OCI-LY3 (cell line): ENCODE results near the gene VCL.

ENCODE experiments used
- H2AFZ ChIP-seq: fragments of 200-600, 300-600 bp; shearing (Covaris generic); 2 replicates; pipeline ENCODE4 v1.6.0; 2014; ENCODE audit warnings: antibody characterized with exemption, low read depth, low read length
- H3K27ac ChIP-seq: fragments of 200-600, 300-600 bp; sonication (generic); 2 replicates; pipeline ENCODE4 v1.5.1; 2014; ENCODE audit warnings: mild to moderate bottlenecking, low read length, moderate library complexity, mixed read lengths
- H3K27me3 ChIP-seq: fragments of 200-600, 300-600 bp; sonication (generic); 2 replicates; pipeline ENCODE4 v1.6.1; 2014; ENCODE audit warnings: low read depth, low read length, mixed read lengths
- H3K36me3 ChIP-seq: fragments of 200-600, 300-600 bp; sonication (generic); replicated peaks from 2 replicates; pipeline ENCODE3; 2014; ENCODE audit warnings: low read depth, low read length, mixed read lengths
- H3K4me1 ChIP-seq: fragments of 300-600, 200-600 bp; sonication (generic); 2 replicates; pipeline ENCODE4 v1.6.1; 2014; ENCODE audit warnings: low read length, mixed read lengths
- H3K4me2 ChIP-seq: fragments of 200-600, 300-600 bp; sonication (generic); 2 replicates; pipeline ENCODE4 v1.6.1; 2014; ENCODE audit warnings: low read length, mixed read lengths
- H3K4me3 ChIP-seq: fragments of 300-600, 200-600 bp; sonication (generic); 2 replicates; pipeline ENCODE4 v1.5.1; 2014; ENCODE audit warnings: antibody characterized with exemption, mild to moderate bottlenecking, low read length, moderate library complexity
- H3K79me2 ChIP-seq: fragments of 300-600, 200-600 bp; shearing (Covaris generic); 2 replicates; pipeline ENCODE4 v1.6.1; 2014; ENCODE audit warnings: mild to moderate bottlenecking, low read length, mixed read lengths
- H3K9ac ChIP-seq: fragments of 300-600, 200-600 bp; shearing (Covaris generic); 2 replicates; pipeline ENCODE4 v1.6.0; 2014; ENCODE audit warnings: mild to moderate bottlenecking, low read length, moderate library complexity
- H3K9me3 ChIP-seq: fragments of 200-600, 300-600 bp; shearing (Covaris generic); 2 replicates; pipeline ENCODE4 v1.6.1; 2014; ENCODE audit warnings: low read length, mixed read lengths; ENCODE audit not compliant: insufficient read depth
- H4K20me1 ChIP-seq: fragments of 200-600, 300-600 bp; sonication (generic); 2 replicates; pipeline ENCODE4 v1.6.1; 2016; ENCODE audit warnings: low read length, mixed read lengths; ENCODE audit not compliant: insufficient read depth
- CTCF ChIP-seq: fragments of 200-600, 300-600 bp; sonication (generic); IDR thresholded peaks from 2 replicates; pipeline ENCODE4 v1.5.1; 2014; ENCODE audit warnings: antibody characterized with exemption, low read length, low read depth
- EZH2phosphoT487 ChIP-seq: fragments of 200-600 bp; shearing (Covaris generic); IDR thresholded peaks from 2 replicates; pipeline ENCODE4 v1.6.1; 2018; ENCODE audit warnings: antibody characterized with exemption, mixed run types, low read depth

The VCL gene

GRCh38 chr10:74099836-74100235, 101.9 kb downstream of the VCL start:
- no peaks in the 10 kb centered on the region for H3K9me3 ChIP-seq
- H2AFZ ChIP-seq, result no peak overlapping the region
- H4K20me1 ChIP-seq, result peaks cover 7% of the 10 kb centered on the region; the same call in 1 of the 2 replicates
- H3K36me3 ChIP-seq, result peaks cover 17% of the 10 kb centered on the region
- H3K4me3 ChIP-seq, result no peak overlapping the region
- TF ChIP-seq EZH2phosphoT487 (no peak), CTCF (no peak)
- peaks cover 18% of the 10 kb centered on the region for H3K27me3 ChIP-seq
- peaks cover 17% of the 10 kb centered on the region for H3K4me1 ChIP-seq
- H3K27ac ChIP-seq, result no peak overlapping the region
- H3K9ac ChIP-seq, result no peak overlapping the region
- no peak overlapping the region for H3K4me2 ChIP-seq
- no peaks in the 10 kb centered on the region for H3K79me2 ChIP-seq

GRCh38 chr10:74103560-74104258, 105.8 kb downstream of the VCL start:
- Histone ChIP-seq H3K9me3 (no peaks in the 10 kb centered on the region), H3K4me2 (no peak overlapping the region), H3K4me3 (no peak overlapping the region), H2AFZ (no peak overlapping the region), H4K20me1 (no peaks in the 10 kb centered on the region), H3K79me2 (no peaks in the 10 kb centered on the region), H3K27me3 (peaks cover 6% of the 10 kb centered on the region; the same call in 1 of the 2 replicates), H3K27ac (no peak overlapping the region), H3K9ac (no peak overlapping the region), H3K36me3 (peaks cover 3% of the 10 kb centered on the region), H3K4me1 (no peaks in the 10 kb centered on the region)
- TF ChIP-seq CTCF, result peak; percentile 63
- no peak for TF ChIP-seq EZH2phosphoT487

- no peak overlapping the region for H3K9ac ChIP-seq
- H2AFZ ChIP-seq, result no peak overlapping the region
- TF ChIP-seq CTCF (no peak), EZH2phosphoT487 (no peak)
- H3K4me2 ChIP-seq, result no peak overlapping the region
- H3K36me3 ChIP-seq, result peaks cover 4% of the 10 kb centered on the region
- H3K4me3 ChIP-seq, result no peak overlapping the region
- H3K79me2 ChIP-seq, result no peaks in the 10 kb centered on the region
- H3K27me3 ChIP-seq, result no peaks in the 10 kb centered on the region
- H3K27ac ChIP-seq, result no peak overlapping the region
- H4K20me1 ChIP-seq, result no peaks in the 10 kb centered on the region
- H3K9me3 ChIP-seq, result no peaks in the 10 kb centered on the region
- H3K4me1 ChIP-seq, result no peaks in the 10 kb centered on the region
Measured at GRCh38 chr10:74104480-74104879, 106.6 kb downstream of the VCL start.

- Histone ChIP-seq H3K4me3 (no peak overlapping the region), H3K4me2 (no peak overlapping the region), H3K79me2 (no peaks in the 10 kb centered on the region), H3K36me3 (peaks cover 4% of the 10 kb centered on the region), H3K4me1 (no peaks in the 10 kb centered on the region), H3K9me3 (no peaks in the 10 kb centered on the region), H4K20me1 (no peaks in the 10 kb centered on the region), H3K27ac (no peak overlapping the region), H2AFZ (no peak overlapping the region), H3K27me3 (no peaks in the 10 kb centered on the region), H3K9ac (no peak overlapping the region)
- TF ChIP-seq EZH2phosphoT487, result no peak
- no peak for TF ChIP-seq CTCF
Measured at GRCh38 chr10:74104996-74105395, 107.1 kb downstream of the VCL start.
